Stomach (tissue), 4 donors: ENCODE data around the gene TAF4.

Experiments
- CTCF ChIP-seq, 7 experiments: fragments of 450-650 bp in 4 of 7; fragments of 200-600 bp in 3 of 7; sonication (generic) in 3 of 7; IDR thresholded peaks; one replicate each; pipeline ENCODE4 v1.5.1; 2016 to 2019; ENCODE audit warnings: antibody characterized with exemption in 7 of 7, control low read depth in 2 of 7, mild to moderate bottlenecking in 1 of 7
- EP300 ChIP-seq: sonication (generic); formaldehyde crosslinking; IDR thresholded peaks from one replicate; pipeline ENCODE4 v1.6.1; 2017; ENCODE audit warnings: antibody characterized with exemption
- POLR2A ChIP-seq, 4 donors: fragments of 450-650 bp; IDR thresholded peaks; one replicate each; pipeline ENCODE4 v1.6.1; 2016; ENCODE audit warnings: antibody characterized with exemption in 4 of 4, control low read depth in 2 of 4, mild to moderate bottlenecking in 1 of 4, moderate library complexity in 1 of 4
- POLR2AphosphoS5 ChIP-seq, 3 donors: sonication (generic); formaldehyde crosslinking; IDR thresholded peaks; one replicate each; pipeline ENCODE4 v1.6.1; 2016; ENCODE audit warnings: antibody characterized with exemption in 3 of 3

- TF ChIP-seq POLR2AphosphoS5 (IDR thresholded peaks at IDR 0.05): no peak
- TF ChIP-seq CTCF (IDR thresholded peaks at IDR 0.05): no peak
- no peak for TF ChIP-seq POLR2A (IDR thresholded peaks at IDR 0.05)
- TF ChIP-seq EP300: no peak
Observed at GRCh38 chr20:61939691-61940360, 125.9 kb downstream of the TAF4 start.
